Chondrocyte (in vitro differentiated cells): ENCODE data around the gene SNTG2. TPM values are rescaled to one million over a fixed set of nuclear protein-coding genes. Genes with fewer than 3 reads are reported as not detected.

Experiments used
- DNase-seq: peaks from one replicate; pipeline ENCODE4 v3.0.0; 2021; ENCODE audit warnings: mixed read lengths, low spot score
- H3K27ac Mint-ChIP-seq: one replicate; pipeline ENCODE4 v1.8.0; 2021; ENCODE audit warnings: mild to moderate bottlenecking, moderate library complexity, mixed read lengths; ENCODE audit not compliant: unreplicated experiment
- H3K27me3 Mint-ChIP-seq: 2 replicates; pipeline ENCODE4 v1.8.0; 2021; ENCODE audit warnings: low read depth, mixed read lengths
- H3K36me3 Mint-ChIP-seq: 2 replicates; pipeline ENCODE4 v1.8.0; 2021; ENCODE audit warnings: low read depth, mixed read lengths
- H3K4me1 Mint-ChIP-seq: 2 replicates; pipeline ENCODE4 v1.8.0; 2021; ENCODE audit warnings: low read depth, mild to moderate bottlenecking, mixed read lengths
- H3K4me3 Mint-ChIP-seq: one replicate; pipeline ENCODE4 v1.8.0; 2021; ENCODE audit warnings: mild to moderate bottlenecking, moderate library complexity, mixed read lengths; ENCODE audit not compliant: unreplicated experiment
- H3K9me3 Mint-ChIP-seq: 2 replicates; pipeline ENCODE4 v1.8.0; 2021; ENCODE audit warnings: low read depth, mixed read lengths
- CTCF ChIP-seq: fragments of 200-600 bp; sonication (generic); IDR thresholded peaks from 2 replicates; pipeline ENCODE4 v1.5.0; 2021; ENCODE audit warnings: antibody characterized with exemption, mild to moderate bottlenecking, moderate library complexity
- total RNA-seq: library from RNA; stranded (reverse); gene quantifications from 3 replicates; pipeline ENCODE4 v1.2.1, GENCODE V29; 2021

The SNTG2 gene
- total RNA-seq, 1 donor from 2014 or later, result not detected

- Mint-ChIP-seq H3K36me3 (no peaks in the 10 kb centered on the region), H3K4me3 (no peak overlapping the region), H3K4me1 (no peaks in the 10 kb centered on the region), H3K27ac (no peak overlapping the region), H3K27me3 (peaks cover 12% of the 10 kb centered on the region), H3K9me3 (peaks cover 9% of the 10 kb centered on the region)
- TF ChIP-seq CTCF, result no peak
- DNase-seq, result no peak
These were observed 344.3 kb downstream of the SNTG2 start for GRCh38 chr2:1294900-1295299.

GRCh38 chr2:1295740-1296139 lies 345.1 kb downstream of the SNTG2 start:
- TF ChIP-seq CTCF, result no peak
- Mint-ChIP-seq H3K36me3 (no peaks in the 10 kb centered on the region), H3K4me1 (no peaks in the 10 kb centered on the region), H3K27me3 (peaks cover 12% of the 10 kb centered on the region), H3K9me3 (peaks cover 9% of the 10 kb centered on the region), H3K4me3 (no peak overlapping the region), H3K27ac (no peak overlapping the region)
- no peak for DNase-seq

- DNase-seq, result no peak
- Mint-ChIP-seq H3K27me3 (peaks cover 13% of the 10 kb centered on the region), H3K27ac (no peak overlapping the region), H3K4me1 (no peaks in the 10 kb centered on the region), H3K36me3 (no peaks in the 10 kb centered on the region), H3K4me3 (no peak overlapping the region), H3K9me3 (peaks cover 4% of the 10 kb centered on the region)
- no peak for TF ChIP-seq CTCF
These were observed 346.9 kb downstream of the SNTG2 start for GRCh38 chr2:1297372-1298159.

GRCh38 chr2:1299043-1299442 lies 348.4 kb downstream of the SNTG2 start:
- TF ChIP-seq CTCF, result no peak
- DNase-seq, result no peak
- no peaks in the 10 kb centered on the region for H3K4me1 Mint-ChIP-seq
- peaks cover 14% of the 10 kb centered on the region for H3K27me3 Mint-ChIP-seq
- H3K4me3 Mint-ChIP-seq, result no peak overlapping the region
- H3K27ac Mint-ChIP-seq, result no peak overlapping the region
- no peaks in the 10 kb centered on the region for H3K9me3 Mint-ChIP-seq
- no peaks in the 10 kb centered on the region for H3K36me3 Mint-ChIP-seq

GRCh38 chr2:1300284-1300683 lies 349.6 kb downstream of the SNTG2 start:
- Mint-ChIP-seq H3K4me1 (no peaks in the 10 kb centered on the region), H3K27me3 (peaks cover 14% of the 10 kb centered on the region), H3K9me3 (no peaks in the 10 kb centered on the region), H3K36me3 (no peaks in the 10 kb centered on the region), H3K27ac (no peak overlapping the region), H3K4me3 (no peak overlapping the region)
- TF ChIP-seq CTCF, result no peak
- DNase-seq, result no peak
